Measurements from ENCODE around the gene ZNF19. TPM values are rescaled to one million over a fixed set of nuclear protein-coding genes. Genes with fewer than 3 reads are reported as not detected.

The ZNF19 gene
- total and polyA plus RNA-seq, 9 of the 15 experiments (the other 6 are each of a cell fraction or from before 2014, with no cell fraction given): 1.2 to 2.8 (median 1.8) TPM

- H3K4me1 ChIP-seq (replicated peaks in 1 of 2; ENCODE audit: control insufficient read depth in 2 of 2, insufficient read depth in 2 of 2, low read length in 2 of 2): peaks cover 15 to 19% of the 10 kb centered on the region in 2 experiments; a peak in 4 of 5 replicates
- no peak overlapping the region for H3K27ac ChIP-seq (ENCODE audit: extremely low read depth, low read depth, low read length)
- H4K20me1 ChIP-seq (replicated peaks; ENCODE audit: control insufficient read depth, insufficient read depth, low read length): peaks cover 6% of the 10 kb centered on the region; the same call in 1 of the 2 replicates
- DNase-seq (ENCODE audit: extremely low read depth in 1 of 4, low spot score in 3 of 4): peak; percentile 59 to 70 (median 68)
- BruUV-seq (replicated peaks): TSS peak; percentile 100
- ATAC-seq: peak; percentile 83
- ChIA-PET CTCF (ENCODE audit: low intra/inter-chr PET ratio) (no interaction called here), POLR2A (interaction anchor here (1.0 to 2.1 kb wide), 2 partner anchors 13 kb away, joined by 3 to 5 read pairs; no protein-coding TSS in a partner anchor)
- no peaks in the 10 kb centered on the region for H3K79me2 ChIP-seq (ENCODE audit: control insufficient read depth, insufficient read depth, low read length)
- H3K9ac ChIP-seq (ENCODE audit: insufficient read depth in 1 of 2, low read depth in 2 of 2, low read length in 2 of 2): peak overlapping the region in 1 of 2 experiments; percentile 70; a peak in 1 of 4 replicates
- 5% methylated on average over 42 of the region's 48 CpGs for WGBS (ENCODE audit: insufficient coverage, low coverage, missing lambda C conversion rate)
- peak overlapping the region; percentile 13 for H3K4me2 ChIP-seq (ENCODE audit: insufficient read depth, low read length)
- intact Hi-C loops (cut with micrococcal nuclease) (no loop called here), in situ Hi-C loops (cut with MboI) (loop anchor here (10.0 kb wide), 1 partner anchor 159 kb away; no protein-coding TSS in a partner anchor)
- no peaks in the 10 kb centered on the region for H3K9me1 ChIP-seq (ENCODE audit: control insufficient read depth, insufficient read depth, low read length)
- H3K9me3 ChIP-seq (replicated peaks; ENCODE audit: control insufficient read depth, insufficient read depth, low read depth, low read length): no peaks in the 10 kb centered on the region
- FAIRE-seq: peak; percentile 80
- H3K36me3 ChIP-seq (ENCODE audit: control insufficient read depth, insufficient read depth, low read length): no peaks in the 10 kb centered on the region
- H3K4me3 ChIP-seq: peak overlapping the region; percentile 11; the same call in 1 of the 2 replicates
- peaks cover 15 to 53% of the 10 kb centered on the region in 2 experiments; a peak in 4 of 5 replicates for H3K27me3 ChIP-seq (ENCODE audit: control insufficient read depth in 2 of 2, insufficient read depth in 2 of 2, low read length in 2 of 2)
- no peak overlapping the region for H2AFZ ChIP-seq (ENCODE audit: low read depth, low read length)
- TF ChIP-seq CBX3 (IDR thresholded peaks at IDR 0.05; ENCODE audit: borderline replicate concordance in 1 of 2, low read length in 2 of 2) (peak in 1 of 2 experiments; percentile 44; a peak in 1 of 3 replicates), PBX2 (CRISPR knock-in tag; IDR thresholded peaks at IDR 0.05; ENCODE audit: low read depth) (peak; percentile 16; the same call in 1 of the 2 replicates), PBX2 (tag; conservative IDR thresholded peaks at IDR 0.05; ENCODE audit: low read depth) (no peak), ETS1 (conservative IDR thresholded peaks at IDR 0.05; ENCODE audit: control insufficient read depth, low read depth, low read length) (peak; percentile 52; the same call in 1 of the 2 replicates), PKNOX1 (IDR thresholded peaks at IDR 0.05) (peak; percentile 75), NR2C2 (CRISPR knock-in tag; IDR thresholded peaks at IDR 0.05) (no peak), NR2C2 (tag; IDR thresholded peaks at IDR 0.05) (peak; percentile 46; the same call in 1 of the 2 replicates), ZFP36 (IDR thresholded peaks at IDR 0.05; ENCODE audit: low read depth, low read length, partially characterized antibody) (peak; percentile 76), HDAC1 (IDR thresholded peaks at IDR 0.05) (peak in 1 of 2 experiments; percentile 42; a peak in 1 of 4 replicates), NFIC (IDR thresholded peaks at IDR 0.05) (peak; percentile 28; the same call in 1 of the 2 replicates), NCOA6 (IDR thresholded peaks at IDR 0.05) (no peak), PURB (CRISPR knock-in tag; IDR thresholded peaks at IDR 0.05; ENCODE audit: low read depth) (no peak), CEBPG (CRISPR knock-in tag; IDR thresholded peaks at IDR 0.05) (no peak), CEBPG (tag; conservative IDR thresholded peaks at IDR 0.05 in 1 of 2, IDR thresholded peaks at IDR 0.05 in 1 of 2) (no peak), NBN (IDR thresholded peaks at IDR 0.05; ENCODE audit: low read depth) (no peak), FOSL1 (tag; conservative IDR thresholded peaks at IDR 0.05) (peak; percentile 78)
Observed at GRCh38 chr16:71426069-71426879, 62.9 kb downstream of the ZNF19 start.
